IPS-20b (cell line): Measurements from ENCODE around the gene SCN5A.

Experiments
- H3K27ac ChIP-seq: one replicate; pipeline ENCODE4 v1.5.1; 2013; ENCODE audit warnings: low read length
- H3K27me3 ChIP-seq: 2 replicates; pipeline ENCODE4 v1.6.1; 2013; ENCODE audit warnings: mild to moderate bottlenecking, low read length, inconsistent platforms; ENCODE audit not compliant: insufficient read depth
- H3K36me3 ChIP-seq: 2 replicates; pipeline ENCODE4 v1.6.1; 2013; ENCODE audit warnings: low read depth, mild to moderate bottlenecking, inconsistent platforms, low read length, moderate library complexity; ENCODE audit not compliant: insufficient read depth
- H3K4me1 ChIP-seq: 2 replicates; pipeline ENCODE4 v1.6.1; 2013; ENCODE audit warnings: mild to moderate bottlenecking, control low read depth, inconsistent platforms, low read length, moderate library complexity; ENCODE audit not compliant: insufficient read depth
- H3K4me3 ChIP-seq: 2 replicates; pipeline ENCODE4 v1.5.1; 2013; ENCODE audit warnings: mild to moderate bottlenecking, low read length, inconsistent platforms
- H3K9ac ChIP-seq: 2 replicates; pipeline ENCODE4 v1.6.1; 2013; ENCODE audit warnings: low read depth, mild to moderate bottlenecking, inconsistent platforms, low read length, moderate library complexity
- H3K9me3 ChIP-seq: 2 replicates; pipeline ENCODE4 v1.6.1; 2013; ENCODE audit warnings: mild to moderate bottlenecking, low read depth, low read length, inconsistent platforms; ENCODE audit not compliant: insufficient read depth

The SCN5A gene

DNA sequence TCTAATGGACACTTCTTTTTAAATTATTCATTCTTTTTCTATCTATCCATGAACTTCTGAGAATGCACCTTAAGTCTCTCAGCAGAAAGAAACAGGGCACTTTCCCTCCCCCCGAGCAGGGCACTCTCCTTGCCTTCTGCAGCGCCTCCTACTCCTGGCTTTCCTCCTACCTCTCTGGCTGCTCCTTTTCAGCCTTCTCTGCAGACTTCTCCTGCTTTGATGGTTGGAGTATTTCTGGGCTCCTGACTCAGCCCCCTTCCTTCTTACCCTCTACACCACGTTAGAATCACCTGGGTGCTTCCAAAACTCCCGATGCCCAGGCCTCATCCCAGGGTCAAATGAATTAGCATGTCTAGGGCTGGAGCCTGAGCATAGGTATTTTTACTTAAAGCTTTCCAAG, 3.4 kb downstream of the SCN5A start:
- H3K4me1 ChIP-seq: peaks cover 4% of the 10 kb centered on the region; the same call in 1 of the 2 replicates
- no peak overlapping the region for H3K27ac ChIP-seq

GRCh38 chr3:38645601-38646000, 3.9 kb downstream of the SCN5A start:
- Histone ChIP-seq H3K27ac (no peak overlapping the region), H3K36me3 (no peaks in the 10 kb centered on the region), H3K27me3 (peaks cover 83% of the 10 kb centered on the region), H3K4me3 (no peak overlapping the region), H3K9ac (no peak overlapping the region), H3K4me1 (peaks cover 6% of the 10 kb centered on the region; the same call in 1 of the 2 replicates), H3K9me3 (no peaks in the 10 kb centered on the region)

More for the DNA sequence above, 3.4 kb downstream of the SCN5A start:
- peaks cover 88% of the 10 kb centered on the region for H3K27me3 ChIP-seq
- no peak overlapping the region for H3K9ac ChIP-seq
- H3K9me3 ChIP-seq: no peaks in the 10 kb centered on the region
- no peak overlapping the region for H3K4me3 ChIP-seq
- no peaks in the 10 kb centered on the region for H3K36me3 ChIP-seq

- H3K9me3 ChIP-seq: no peaks in the 10 kb centered on the region
Observed at GRCh38 chr3:38645076-38645475, 4.4 kb downstream of the SCN5A start.

DNA sequence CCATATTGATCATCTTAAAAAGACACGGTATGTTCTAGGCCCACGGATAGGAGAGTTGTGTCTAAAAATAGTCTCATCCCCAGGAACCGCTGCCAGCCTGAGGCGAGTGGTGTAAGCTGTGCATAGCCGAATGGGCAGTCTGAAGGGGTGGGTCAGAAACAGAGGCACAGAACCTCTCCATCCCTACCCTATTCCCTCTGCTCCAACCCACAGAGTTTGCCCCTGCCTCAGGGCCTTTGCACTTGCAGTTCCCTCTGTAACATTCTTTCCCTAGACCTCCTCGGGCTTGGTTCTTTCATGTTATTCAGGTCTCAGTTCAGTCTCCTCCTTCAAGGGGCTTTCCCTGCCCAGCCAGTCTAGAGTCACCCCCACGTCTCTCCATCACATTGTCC, 4.8 kb downstream of the SCN5A start:
- Histone ChIP-seq H3K36me3 (no peaks in the 10 kb centered on the region), H3K9me3 (no peaks in the 10 kb centered on the region), H3K27me3 (peaks cover 81% of the 10 kb centered on the region), H3K27ac (no peak overlapping the region), H3K4me1 (peaks cover 10% of the 10 kb centered on the region; the same call in 1 of the 2 replicates), H3K9ac (no peak overlapping the region), H3K4me3 (no peak overlapping the region)

More at GRCh38 chr3:38645076-38645475, 4.4 kb downstream of the SCN5A start:
- Histone ChIP-seq H3K27ac (no peak overlapping the region), H3K4me1 (peaks cover 8% of the 10 kb centered on the region; the same call in 1 of the 2 replicates), H3K36me3 (no peaks in the 10 kb centered on the region), H3K27me3 (peaks cover 81% of the 10 kb centered on the region), H3K9ac (no peak overlapping the region), H3K4me3 (no peak overlapping the region)

- no peak overlapping the region for H3K27ac ChIP-seq
- H3K9ac ChIP-seq: no peak overlapping the region
- no peaks in the 10 kb centered on the region for H3K9me3 ChIP-seq
- peaks cover 15% of the 10 kb centered on the region; the same call in 1 of the 2 replicates for H3K4me1 ChIP-seq
- H3K36me3 ChIP-seq: no peaks in the 10 kb centered on the region
- peaks cover 85% of the 10 kb centered on the region for H3K27me3 ChIP-seq
- H3K4me3 ChIP-seq: no peak overlapping the region
Observed at GRCh38 chr3:38644016-38644661, 5.3 kb downstream of the SCN5A start.

DNA sequence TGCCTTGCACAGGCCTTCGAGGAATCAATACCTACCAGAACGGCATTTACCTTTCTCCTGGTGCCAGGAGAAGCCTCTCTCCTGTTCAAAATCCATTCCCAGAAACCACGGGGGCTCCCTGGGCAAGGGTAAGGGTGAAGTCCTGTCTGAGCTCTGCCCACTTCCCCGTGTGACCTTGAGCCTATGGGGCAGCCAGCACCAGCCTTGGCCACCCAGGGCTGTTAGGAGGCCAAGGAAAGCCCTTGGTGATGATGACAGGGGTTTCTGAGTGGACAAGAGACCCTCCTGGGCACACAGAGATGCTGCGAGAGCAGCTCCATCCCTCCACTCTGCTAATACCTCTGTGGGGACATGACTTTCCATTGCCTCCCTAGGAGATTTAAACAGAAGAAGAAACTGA, 5.9 kb downstream of the SCN5A start:
- Histone ChIP-seq H3K27me3 (peaks cover 85% of the 10 kb centered on the region), H3K4me1 (peaks cover 15% of the 10 kb centered on the region; the same call in 1 of the 2 replicates), H3K4me3 (no peak overlapping the region), H3K9ac (no peak overlapping the region), H3K36me3 (no peaks in the 10 kb centered on the region), H3K27ac (no peak overlapping the region), H3K9me3 (no peaks in the 10 kb centered on the region)

DNA sequence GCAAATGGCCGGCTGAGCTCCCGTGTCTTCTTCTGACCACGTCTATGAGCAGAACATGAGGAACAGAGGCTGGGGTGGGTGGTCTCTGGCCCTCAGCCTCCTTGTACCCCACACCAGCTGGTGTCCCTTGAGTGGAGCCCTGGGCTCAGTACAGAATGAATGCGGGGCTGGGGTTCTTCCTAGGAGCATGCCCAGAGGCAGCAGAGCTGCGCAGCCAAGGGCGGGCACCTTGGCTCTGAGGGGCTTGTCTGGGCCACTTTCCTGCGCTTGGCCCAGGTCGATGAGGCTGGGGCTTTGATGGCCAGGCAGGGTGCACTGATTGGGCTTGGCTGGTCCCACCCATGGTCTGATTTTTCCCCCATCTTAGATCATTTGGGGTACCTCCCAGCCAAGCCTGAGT, 6.4 kb downstream of the SCN5A start:
- H3K27me3 ChIP-seq: peaks cover 85% of the 10 kb centered on the region
- no peaks in the 10 kb centered on the region for H3K9me3 ChIP-seq

GRCh38 chr3:38641461-38642110, 7.9 kb downstream of the SCN5A start:
- Histone ChIP-seq H3K9ac (no peak overlapping the region), H3K9me3 (no peaks in the 10 kb centered on the region), H3K36me3 (no peaks in the 10 kb centered on the region), H3K27me3 (peaks cover 82% of the 10 kb centered on the region), H3K27ac (no peak overlapping the region), H3K4me3 (peak overlapping the region; percentile 50; the same call in 1 of the 2 replicates), H3K4me1 (peaks cover 31% of the 10 kb centered on the region)

More for the DNA sequence above, 6.4 kb downstream of the SCN5A start:
- no peak overlapping the region for H3K27ac ChIP-seq
- H3K36me3 ChIP-seq: no peaks in the 10 kb centered on the region
- H3K9ac ChIP-seq: no peak overlapping the region
- no peak overlapping the region for H3K4me3 ChIP-seq
- peaks cover 20% of the 10 kb centered on the region for H3K4me1 ChIP-seq

DNA sequence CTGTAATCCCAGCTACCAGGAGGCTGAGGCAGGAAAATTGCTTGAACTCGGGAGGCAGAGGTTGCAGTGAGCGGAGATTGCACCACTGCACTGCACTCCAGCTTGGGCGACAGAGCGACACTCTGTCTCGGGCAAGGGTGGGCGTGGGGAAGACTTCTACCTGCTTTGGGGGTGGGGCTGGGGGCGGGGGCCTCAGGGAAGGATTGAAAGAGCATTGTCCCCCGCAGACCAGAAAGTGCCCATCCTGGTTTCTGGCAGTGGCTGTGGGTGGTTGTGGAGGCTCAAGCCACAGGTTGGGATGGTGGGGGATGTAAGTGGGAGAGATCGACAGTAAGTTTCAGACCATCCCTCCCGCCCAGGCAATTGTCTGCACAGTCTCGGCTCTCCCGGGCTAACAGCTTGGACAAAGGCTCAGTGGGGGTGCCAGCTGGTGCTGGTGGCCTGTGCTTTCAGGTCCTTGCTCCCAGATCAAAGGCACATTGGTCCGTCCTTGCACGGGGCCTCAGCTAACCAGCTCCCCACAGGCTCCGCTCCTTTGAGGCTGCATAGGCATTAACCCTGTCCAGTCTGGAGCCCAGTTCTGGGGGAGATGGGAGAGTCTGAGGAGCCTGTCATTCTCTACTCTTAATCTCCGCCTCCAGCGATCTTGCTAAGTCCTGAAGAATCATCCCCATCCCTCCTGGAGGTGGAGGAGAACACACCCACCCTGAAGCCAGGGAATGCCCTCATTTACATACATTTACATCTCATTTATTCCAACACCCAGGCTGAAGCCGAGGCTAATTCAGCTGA, 8.6 kb downstream of the SCN5A start:
- peak overlapping the region; percentile 50; the same call in 1 of the 2 replicates for H3K4me3 ChIP-seq
- no peak overlapping the region for H3K27ac ChIP-seq
- H3K9ac ChIP-seq: no peak overlapping the region
- no peaks in the 10 kb centered on the region for H3K9me3 ChIP-seq
- H3K27me3 ChIP-seq: peaks cover 80% of the 10 kb centered on the region
- H3K36me3 ChIP-seq: no peaks in the 10 kb centered on the region
- peaks cover 31% of the 10 kb centered on the region for H3K4me1 ChIP-seq

- no peaks in the 10 kb centered on the region for H3K36me3 ChIP-seq
- no peaks in the 10 kb centered on the region for H3K9me3 ChIP-seq
- H3K27ac ChIP-seq: no peak overlapping the region
- H3K4me1 ChIP-seq: peaks cover 31% of the 10 kb centered on the region
- H3K9ac ChIP-seq: no peak overlapping the region
- peaks cover 81% of the 10 kb centered on the region for H3K27me3 ChIP-seq
- no peak overlapping the region for H3K4me3 ChIP-seq
Observed at GRCh38 chr3:38638354-38638753, 11.1 kb downstream of the SCN5A start.

GRCh38 chr3:38637906-38638305, 11.6 kb downstream of the SCN5A start:
- Histone ChIP-seq H3K4me1 (peaks cover 31% of the 10 kb centered on the region), H3K36me3 (no peaks in the 10 kb centered on the region), H3K4me3 (no peak overlapping the region), H3K9ac (no peak overlapping the region), H3K27ac (no peak overlapping the region), H3K27me3 (peaks cover 78% of the 10 kb centered on the region), H3K9me3 (no peaks in the 10 kb centered on the region)
